Astrocyte (in vitro differentiated cells and primary cell): ENCODE data around the gene HNRNPC.

Source experiments
- EZH2 ChIP-seq: IDR thresholded peaks from 2 replicates; pipeline ENCODE4 v1.6.1; 2012; ENCODE audit warnings: mild to moderate bottlenecking, low read length, inconsistent platforms; ENCODE audit not compliant: insufficient read depth
- TF ChIP-seq, protein P1 (sequence below): IDR thresholded peaks from 2 replicates; pipeline ENCODE4 v1.5.1; 2011; ENCODE audit warnings: low read depth, mild to moderate bottlenecking, inconsistent platforms, low read length, moderate library complexity; ENCODE audit not compliant: insufficient read depth

DNA sequence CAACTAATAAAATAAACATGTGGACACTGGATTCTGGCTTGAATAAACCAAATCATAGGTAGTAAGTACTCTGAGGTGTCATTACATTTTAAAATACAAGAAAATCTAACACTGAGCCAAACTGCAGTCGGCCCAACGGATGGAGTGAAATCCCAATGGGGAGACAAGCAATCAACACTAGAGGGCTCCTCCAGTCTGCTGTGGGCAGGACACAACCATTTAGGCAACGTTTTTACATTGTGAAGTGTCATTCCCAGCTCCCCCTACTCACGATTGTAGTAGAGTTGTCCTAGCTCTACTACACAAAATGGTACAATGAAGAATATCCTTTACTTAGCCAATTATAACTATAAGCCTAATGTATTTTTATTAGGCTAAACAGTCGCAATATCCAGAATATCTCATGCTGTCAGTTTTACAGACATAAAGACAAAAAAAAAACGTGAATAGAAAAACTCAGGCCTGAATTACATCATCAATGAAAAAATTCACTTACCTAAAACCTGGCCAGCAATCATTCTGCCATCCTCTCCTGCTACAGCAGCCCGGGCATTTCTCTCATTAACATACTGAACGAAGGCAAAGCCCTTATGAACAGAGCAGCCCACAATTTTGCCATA is 35.7 kb downstream of the HNRNPC start:
- TF ChIP-seq, protein P1, sequence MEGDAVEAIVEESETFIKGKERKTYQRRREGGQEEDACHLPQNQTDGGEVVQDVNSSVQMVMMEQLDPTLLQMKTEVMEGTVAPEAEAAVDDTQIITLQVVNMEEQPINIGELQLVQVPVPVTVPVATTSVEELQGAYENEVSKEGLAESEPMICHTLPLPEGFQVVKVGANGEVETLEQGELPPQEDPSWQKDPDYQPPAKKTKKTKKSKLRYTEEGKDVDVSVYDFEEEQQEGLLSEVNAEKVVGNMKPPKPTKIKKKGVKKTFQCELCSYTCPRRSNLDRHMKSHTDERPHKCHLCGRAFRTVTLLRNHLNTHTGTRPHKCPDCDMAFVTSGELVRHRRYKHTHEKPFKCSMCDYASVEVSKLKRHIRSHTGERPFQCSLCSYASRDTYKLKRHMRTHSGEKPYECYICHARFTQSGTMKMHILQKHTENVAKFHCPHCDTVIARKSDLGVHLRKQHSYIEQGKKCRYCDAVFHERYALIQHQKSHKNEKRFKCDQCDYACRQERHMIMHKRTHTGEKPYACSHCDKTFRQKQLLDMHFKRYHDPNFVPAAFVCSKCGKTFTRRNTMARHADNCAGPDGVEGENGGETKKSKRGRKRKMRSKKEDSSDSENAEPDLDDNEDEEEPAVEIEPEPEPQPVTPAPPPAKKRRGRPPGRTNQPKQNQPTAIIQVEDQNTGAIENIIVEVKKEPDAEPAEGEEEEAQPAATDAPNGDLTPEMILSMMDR: peak; percentile 13
- no peak for TF ChIP-seq EZH2
